Suprapubic skin (tissue), 4 donors: Measurements from ENCODE around the gene TRMO. TPM values are rescaled to one million over a fixed set of nuclear protein-coding genes. Genes with fewer than 3 reads are reported as not detected.

Source experiments
- DNase-seq, 2 donors: peaks; one replicate each; pipeline ENCODE4 v3.0.0-alpha.2; 2019; ENCODE audit warnings: low spot score in 2 of 2
- H3K27ac ChIP-seq: fragments of 200-600 bp; sonication (generic); one replicate; pipeline ENCODE4 v1.5.1; 2019
- H3K27me3 ChIP-seq: fragments of 200-600 bp; sonication (generic); one replicate; pipeline ENCODE4 v1.5.1; 2019
- H3K36me3 ChIP-seq: fragments of 200-600 bp; sonication (generic); one replicate; pipeline ENCODE4 v1.5.1; 2019
- H3K4me1 ChIP-seq: fragments of 200-600 bp; sonication (generic); one replicate; pipeline ENCODE4 v1.5.1; 2019
- H3K4me3 ChIP-seq: fragments of 200-600 bp; sonication (generic); one replicate; pipeline ENCODE4 v1.5.1; 2019; ENCODE audit warnings: mild to moderate bottlenecking
- H3K9me3 ChIP-seq: fragments of 200-600 bp; sonication (generic); one replicate; pipeline ENCODE4 v1.5.1; 2019
- EP300 ChIP-seq: sonication (generic); formaldehyde crosslinking; IDR thresholded peaks from one replicate; pipeline ENCODE4 v1.6.1; 2017; ENCODE audit warnings: antibody characterized with exemption
- POLR2A ChIP-seq, 2 donors: fragments of 450-650 bp; IDR thresholded peaks; one replicate each; pipeline ENCODE4 v1.6.1; 2017; ENCODE audit warnings: antibody characterized with exemption in 2 of 2, mild to moderate bottlenecking in 2 of 2, moderate library complexity in 2 of 2
- POLR2AphosphoS5 ChIP-seq, 3 donors: sonication (generic); formaldehyde crosslinking; IDR thresholded peaks; one replicate each; pipeline ENCODE4 v1.6.1; 2017; ENCODE audit warnings: antibody characterized with exemption in 3 of 3
- WGBS: methylation state at CpG from one replicate; pipeline ENCODE4 v1.1.5; 2018; 5-methylcytosine and 5-hydroxymethylcytosine counted together
- total RNA-seq, 4 donors: library from RNA; depleted of rRNA; stranded (reverse); fragments of >200 nt; gene quantifications; one replicate each; pipeline ENCODE4 v1.1.0, GENCODE V29; 2016
- TF ChIP-seq, protein P1 (sequence below), 2 donors: fragments of 200-600 bp in 1 of 2; fragments of 450-650 bp in 1 of 2; sonication (generic) in 1 of 2; IDR thresholded peaks; one replicate each; pipeline ENCODE4 v1.5.1; 2016 to 2019; ENCODE audit warnings: antibody characterized with exemption in 2 of 2, mild to moderate bottlenecking in 1 of 2, moderate library complexity in 1 of 2

Gene TRMO
- total RNA-seq, 4 donors from 2014 or later, result 19.3 to 47.2 (median 31.7) TPM

DNA sequence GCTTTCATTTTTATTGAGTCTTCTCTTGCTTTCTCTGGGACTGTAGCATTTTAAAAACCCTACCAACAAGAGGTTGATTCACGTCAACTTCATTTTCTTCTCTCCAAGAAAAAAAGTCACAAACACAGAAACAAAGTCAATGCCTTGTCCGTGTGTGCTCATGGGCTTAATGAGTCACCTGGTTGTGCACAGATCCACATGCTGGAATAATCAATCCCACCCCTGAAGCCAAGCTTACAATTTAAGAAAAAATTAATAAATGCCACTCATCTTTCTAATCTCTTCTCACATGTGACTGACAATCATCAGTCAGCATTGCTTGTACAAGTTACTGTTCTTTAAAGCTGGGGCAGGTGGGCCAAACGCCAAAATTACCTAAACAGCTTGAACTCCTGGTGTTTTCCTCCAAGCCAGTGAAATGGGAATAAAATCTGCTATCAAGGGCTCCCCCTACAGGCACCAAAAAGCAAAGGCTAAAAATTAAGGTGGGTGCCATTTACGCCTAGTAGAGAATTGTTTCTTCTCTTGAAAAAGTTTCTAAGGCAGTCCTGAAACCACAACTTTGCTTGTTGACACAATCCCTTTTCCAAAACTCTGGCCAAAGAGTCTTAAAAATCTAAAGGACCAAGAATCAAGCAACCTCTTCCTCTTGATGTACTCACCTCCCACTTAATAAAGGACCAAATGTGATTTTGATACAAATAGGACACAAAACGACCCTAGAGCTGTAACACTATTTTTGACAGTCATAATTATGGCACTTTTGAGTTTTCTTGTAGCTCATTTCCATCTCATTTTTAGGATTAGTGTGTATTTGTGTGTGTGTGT lies 21.3 kb downstream of the TRMO start:
- Histone ChIP-seq H3K4me1 (peaks cover 14% of the 10 kb centered on the region), H3K4me3 (no peak overlapping the region), H3K27me3 (no peaks in the 10 kb centered on the region), H3K36me3 (peaks cover 19% of the 10 kb centered on the region), H3K27ac (no peak overlapping the region), H3K9me3 (no peaks in the 10 kb centered on the region)
- 38% methylated on average over 5 of the region's 5 CpGs for WGBS
- no peak for DNase-seq
- TF ChIP-seq EP300 (no peak), POLR2AphosphoS5 (IDR thresholded peaks at IDR 0.05) (no peak)
- TF ChIP-seq, protein P1, sequence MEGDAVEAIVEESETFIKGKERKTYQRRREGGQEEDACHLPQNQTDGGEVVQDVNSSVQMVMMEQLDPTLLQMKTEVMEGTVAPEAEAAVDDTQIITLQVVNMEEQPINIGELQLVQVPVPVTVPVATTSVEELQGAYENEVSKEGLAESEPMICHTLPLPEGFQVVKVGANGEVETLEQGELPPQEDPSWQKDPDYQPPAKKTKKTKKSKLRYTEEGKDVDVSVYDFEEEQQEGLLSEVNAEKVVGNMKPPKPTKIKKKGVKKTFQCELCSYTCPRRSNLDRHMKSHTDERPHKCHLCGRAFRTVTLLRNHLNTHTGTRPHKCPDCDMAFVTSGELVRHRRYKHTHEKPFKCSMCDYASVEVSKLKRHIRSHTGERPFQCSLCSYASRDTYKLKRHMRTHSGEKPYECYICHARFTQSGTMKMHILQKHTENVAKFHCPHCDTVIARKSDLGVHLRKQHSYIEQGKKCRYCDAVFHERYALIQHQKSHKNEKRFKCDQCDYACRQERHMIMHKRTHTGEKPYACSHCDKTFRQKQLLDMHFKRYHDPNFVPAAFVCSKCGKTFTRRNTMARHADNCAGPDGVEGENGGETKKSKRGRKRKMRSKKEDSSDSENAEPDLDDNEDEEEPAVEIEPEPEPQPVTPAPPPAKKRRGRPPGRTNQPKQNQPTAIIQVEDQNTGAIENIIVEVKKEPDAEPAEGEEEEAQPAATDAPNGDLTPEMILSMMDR (IDR thresholded peaks at IDR 0.05), result peak in 1 of 2 donors; percentile 52

DNA sequence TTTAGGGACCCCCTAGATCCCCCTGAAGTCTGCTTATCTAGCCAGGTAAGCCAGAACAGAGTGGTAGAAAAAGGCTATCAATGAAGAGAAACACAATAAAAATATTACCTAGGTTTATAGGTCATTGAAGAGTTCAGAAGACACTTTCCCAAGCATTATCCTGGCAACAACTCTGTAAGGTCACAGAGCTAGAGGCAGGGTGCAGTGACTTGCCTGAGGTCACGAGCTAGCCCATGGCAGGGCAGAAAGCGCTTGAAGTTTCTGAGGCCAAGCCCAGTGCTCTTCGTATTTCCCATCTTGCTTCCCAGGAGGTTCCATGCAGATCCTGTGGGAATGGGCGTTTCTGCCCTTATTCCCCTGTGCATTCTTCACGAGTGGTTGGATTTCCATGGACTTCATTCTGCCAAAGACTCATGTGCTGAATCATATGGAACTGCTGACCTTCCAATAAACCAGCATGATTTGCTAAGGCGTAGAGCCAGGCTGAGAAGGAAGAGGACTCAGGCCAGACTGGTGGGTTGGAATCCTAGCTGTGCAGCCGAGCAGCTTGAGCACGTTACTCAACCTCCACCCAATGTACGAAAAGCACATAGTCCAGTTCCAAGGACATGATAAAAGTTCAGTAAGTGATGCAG lies 22.1 kb downstream of the TRMO start:
- no peak overlapping the region for H3K27ac ChIP-seq
- TF ChIP-seq POLR2AphosphoS5 (IDR thresholded peaks at IDR 0.05), result no peak
- TF ChIP-seq, protein P1 (IDR thresholded peaks at IDR 0.05), result no peak
- TF ChIP-seq POLR2A (IDR thresholded peaks at IDR 0.05), result no peak
- no peak for TF ChIP-seq EP300
- WGBS, result 87% methylated on average over 9 of the region's 9 CpGs

DNA sequence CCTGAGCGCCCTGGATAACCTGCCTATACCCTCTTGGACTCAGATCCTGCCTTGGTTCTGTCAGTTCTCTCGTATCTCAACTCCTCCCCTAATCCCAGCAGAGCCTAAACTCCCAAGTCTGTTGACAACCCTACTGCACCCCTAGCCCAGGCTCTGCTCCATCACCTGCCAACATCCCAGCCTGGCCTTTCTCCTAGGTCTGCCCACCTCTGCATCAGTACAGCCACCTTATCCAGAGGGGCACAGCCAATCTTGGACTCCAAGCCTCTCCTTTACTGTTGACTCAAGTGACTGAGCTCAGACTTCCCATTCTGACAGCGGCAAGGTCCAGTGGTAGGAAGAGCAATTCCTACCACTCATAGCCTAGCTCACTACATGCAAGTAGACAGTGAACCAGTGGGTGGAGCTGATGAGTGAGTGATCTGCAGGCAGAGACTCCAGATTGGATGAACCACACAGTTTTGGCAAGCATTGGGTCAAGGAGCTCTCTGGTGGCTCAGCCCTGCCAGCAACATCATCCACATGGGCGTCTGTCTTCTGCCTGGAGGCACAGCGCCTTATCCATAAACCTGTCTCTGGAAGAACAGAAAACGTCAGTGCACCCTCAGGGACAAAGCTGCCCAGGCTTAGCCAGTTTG lies 26.5 kb downstream of the TRMO start:
- no peak overlapping the region for H3K4me3 ChIP-seq
- H3K4me1 ChIP-seq, result peaks cover 5% of the 10 kb centered on the region
- WGBS, result 56% methylated on average over 6 of the region's 6 CpGs
- H3K27ac ChIP-seq, result no peak overlapping the region
- H3K36me3 ChIP-seq, result no peaks in the 10 kb centered on the region
- DNase-seq, result no peak
- H3K27me3 ChIP-seq, result no peaks in the 10 kb centered on the region
- H3K9me3 ChIP-seq, result no peaks in the 10 kb centered on the region
- no peak for TF ChIP-seq EP300
- no peak for TF ChIP-seq POLR2AphosphoS5 (IDR thresholded peaks at IDR 0.05)
- TF ChIP-seq, protein P1 (IDR thresholded peaks at IDR 0.05), result no peak
- no peak for TF ChIP-seq POLR2A (IDR thresholded peaks at IDR 0.05)

More for the DNA sequence above, 22.1 kb downstream of the TRMO start:
- H3K27me3 ChIP-seq, result no peaks in the 10 kb centered on the region
- no peak overlapping the region for H3K4me3 ChIP-seq
- no peak for DNase-seq
- peaks cover 9% of the 10 kb centered on the region for H3K4me1 ChIP-seq
- H3K36me3 ChIP-seq, result peaks cover 13% of the 10 kb centered on the region
- H3K9me3 ChIP-seq, result no peaks in the 10 kb centered on the region

DNA sequence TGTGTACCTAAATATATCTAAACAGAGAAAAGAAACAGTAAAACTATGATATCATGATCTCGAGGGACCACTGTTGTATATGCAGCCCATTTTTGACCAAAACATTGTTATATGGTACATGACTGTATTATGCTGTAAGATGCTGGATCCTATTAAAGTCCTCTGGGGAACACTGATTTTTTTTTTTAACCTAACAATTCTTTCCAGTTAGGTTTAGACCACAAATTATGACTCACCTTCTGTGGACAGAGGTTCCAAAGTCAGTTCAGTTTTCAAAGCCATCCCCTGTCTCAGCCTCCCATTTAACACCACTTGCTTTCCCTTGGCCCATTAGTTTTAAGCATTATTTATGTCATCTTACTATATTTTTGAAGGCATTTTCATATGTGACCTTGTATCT lies 27.1 kb downstream of the TRMO start:
- H3K27ac ChIP-seq, result no peak overlapping the region
- DNase-seq, result no peak
- no peak overlapping the region for H3K4me3 ChIP-seq
- 89% methylated on average over 1 of the region's 1 CpG for WGBS
- H3K4me1 ChIP-seq, result no peaks in the 10 kb centered on the region
- TF ChIP-seq, protein P1 (IDR thresholded peaks at IDR 0.05), result no peak
- TF ChIP-seq POLR2AphosphoS5 (IDR thresholded peaks at IDR 0.05), result no peak
- no peak for TF ChIP-seq POLR2A (IDR thresholded peaks at IDR 0.05)
- TF ChIP-seq EP300, result no peak
- no peaks in the 10 kb centered on the region for H3K27me3 ChIP-seq
- H3K36me3 ChIP-seq, result no peaks in the 10 kb centered on the region
- no peaks in the 10 kb centered on the region for H3K9me3 ChIP-seq

DNA sequence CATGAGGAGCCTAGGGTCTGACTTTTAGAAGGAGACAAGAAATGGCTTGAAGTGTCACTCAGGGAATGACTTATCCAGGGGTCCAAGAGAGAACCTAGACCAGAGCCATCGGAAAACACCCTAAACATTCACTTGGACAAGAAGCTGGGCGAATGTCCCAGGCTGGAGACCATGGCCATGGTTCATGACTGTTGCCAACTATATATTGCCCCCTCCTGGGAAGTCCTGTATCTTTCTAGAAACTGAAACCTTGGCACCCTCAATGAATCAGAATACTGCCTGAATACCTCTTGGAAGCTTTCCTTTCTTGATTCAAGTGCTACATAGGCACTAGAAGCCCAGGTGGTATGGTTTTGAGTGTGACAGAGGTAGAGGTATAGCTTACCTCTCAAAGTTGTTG lies 29.9 kb downstream of the TRMO start:
- H3K27me3 ChIP-seq, result no peaks in the 10 kb centered on the region
- no peaks in the 10 kb centered on the region for H3K4me1 ChIP-seq
- WGBS, result 81% methylated on average over 2 of the region's 2 CpGs
- no peaks in the 10 kb centered on the region for H3K9me3 ChIP-seq
- TF ChIP-seq EP300, result no peak
- no peak overlapping the region for H3K27ac ChIP-seq
- no peak overlapping the region for H3K4me3 ChIP-seq
- no peaks in the 10 kb centered on the region for H3K36me3 ChIP-seq
- DNase-seq, result peak in 1 of 2 donors; percentile 43
